GM10266 (cell line): Measurements from ENCODE around the gene TF.
A peak's percentile ranks its signal among the peaks of the same experiment; 100 is the strongest.

Experiments
- DNase-seq: peaks from one replicate; pipeline ENCODE4 v3.0.0; 2012; ENCODE audit errors: extremely low spot score
- TF ChIP-seq, protein P1 (sequence below): IDR thresholded peaks from 2 replicates; pipeline ENCODE4 v1.5.1; 2012; ENCODE audit warnings: mild to moderate bottlenecking, low read depth; ENCODE audit not compliant: control insufficient read depth, insufficient read depth; ENCODE audit errors: missing control alignments

Gene TF

GRCh38 chr3:133825969-133826727 lies 80.0 kb downstream of the TF start:
- TF ChIP-seq, protein P1, sequence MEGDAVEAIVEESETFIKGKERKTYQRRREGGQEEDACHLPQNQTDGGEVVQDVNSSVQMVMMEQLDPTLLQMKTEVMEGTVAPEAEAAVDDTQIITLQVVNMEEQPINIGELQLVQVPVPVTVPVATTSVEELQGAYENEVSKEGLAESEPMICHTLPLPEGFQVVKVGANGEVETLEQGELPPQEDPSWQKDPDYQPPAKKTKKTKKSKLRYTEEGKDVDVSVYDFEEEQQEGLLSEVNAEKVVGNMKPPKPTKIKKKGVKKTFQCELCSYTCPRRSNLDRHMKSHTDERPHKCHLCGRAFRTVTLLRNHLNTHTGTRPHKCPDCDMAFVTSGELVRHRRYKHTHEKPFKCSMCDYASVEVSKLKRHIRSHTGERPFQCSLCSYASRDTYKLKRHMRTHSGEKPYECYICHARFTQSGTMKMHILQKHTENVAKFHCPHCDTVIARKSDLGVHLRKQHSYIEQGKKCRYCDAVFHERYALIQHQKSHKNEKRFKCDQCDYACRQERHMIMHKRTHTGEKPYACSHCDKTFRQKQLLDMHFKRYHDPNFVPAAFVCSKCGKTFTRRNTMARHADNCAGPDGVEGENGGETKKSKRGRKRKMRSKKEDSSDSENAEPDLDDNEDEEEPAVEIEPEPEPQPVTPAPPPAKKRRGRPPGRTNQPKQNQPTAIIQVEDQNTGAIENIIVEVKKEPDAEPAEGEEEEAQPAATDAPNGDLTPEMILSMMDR = no peak
- no peak for DNase-seq

DNA sequence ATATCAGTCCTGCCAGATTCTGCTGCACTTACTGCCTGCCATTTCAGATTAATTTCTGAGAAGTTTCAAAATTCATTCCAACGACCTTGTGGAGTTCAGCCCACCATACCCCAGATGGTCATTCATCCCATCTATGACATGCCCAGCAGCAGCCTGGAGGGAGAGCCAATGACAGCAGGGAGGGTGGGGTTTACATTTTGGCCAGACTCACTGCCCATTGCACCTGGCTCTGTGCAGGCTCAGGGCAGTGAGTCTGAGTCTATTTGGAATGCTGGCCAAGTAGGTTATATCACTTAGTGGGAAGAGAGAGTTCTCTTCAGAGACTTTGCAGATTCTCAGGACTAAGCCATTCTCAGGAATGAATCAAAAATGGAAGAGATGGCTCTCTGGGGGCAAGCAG lies 80.9 kb downstream of the TF start:
- TF ChIP-seq, protein P1 = no peak

GRCh38 chr3:133827684-133828083 lies 81.5 kb downstream of the TF start:
- TF ChIP-seq, protein P1 = no peak
- DNase-seq = no peak

More for the DNA sequence above, 80.9 kb downstream of the TF start:
- no peak for DNase-seq

DNA sequence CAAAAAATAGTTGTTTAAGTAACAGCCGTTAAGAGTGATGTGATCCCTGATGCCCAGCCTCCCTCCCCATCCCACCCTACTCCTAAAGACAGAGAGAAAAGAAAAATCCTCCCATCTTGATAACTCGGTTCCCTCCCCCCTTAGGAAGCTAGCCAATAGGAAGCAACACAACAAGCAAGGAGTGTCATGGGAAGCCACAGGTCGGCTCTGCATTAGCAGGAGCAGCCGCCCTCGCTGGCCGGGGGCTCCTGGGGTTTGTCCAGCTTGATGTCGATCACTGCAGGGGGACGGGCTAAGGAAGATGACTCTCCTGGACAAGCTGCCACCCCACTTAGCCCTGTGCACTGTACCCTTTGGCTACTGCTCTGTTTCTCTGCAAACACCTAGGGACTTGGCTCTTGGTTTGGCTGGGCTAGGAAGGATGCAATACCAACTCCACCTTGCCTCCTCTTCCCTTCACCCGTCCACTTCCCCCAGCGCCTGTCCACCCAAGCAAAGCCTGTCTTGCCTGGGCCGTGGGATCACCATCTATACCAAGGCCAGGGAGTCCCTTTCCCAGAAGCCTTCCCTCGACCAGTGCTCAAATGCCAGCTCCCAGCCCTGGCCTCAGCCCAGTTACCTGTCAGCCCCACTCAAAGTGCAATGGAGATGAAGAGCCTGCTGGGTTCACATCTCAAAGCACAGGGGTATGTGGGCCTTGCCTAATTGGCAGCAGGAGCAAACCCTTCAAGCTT lies 82.5 kb downstream of the TF start:
- DNase-seq = no peak
- TF ChIP-seq, protein P1 = no peak

DNA sequence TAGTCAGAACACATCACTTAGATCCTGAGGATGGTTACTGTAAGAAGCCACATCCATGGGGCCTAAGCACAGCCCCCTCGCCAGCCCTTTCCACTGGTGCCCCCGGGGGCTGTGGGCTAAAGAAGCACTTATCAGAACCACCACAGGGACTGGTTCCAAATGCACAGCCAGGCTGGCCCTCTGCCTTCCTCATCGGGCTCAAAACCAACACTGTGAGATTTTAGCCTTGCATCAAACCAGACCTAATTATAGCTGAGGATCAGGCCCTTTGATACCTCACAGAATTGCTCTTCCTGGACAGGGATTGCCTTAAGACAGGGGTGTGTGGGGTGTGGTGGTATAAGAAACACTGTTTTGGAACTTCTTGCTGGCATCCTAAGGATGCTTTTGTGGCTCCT lies 83.1 kb downstream of the TF start:
- no peak for DNase-seq
- TF ChIP-seq, protein P1 = no peak

DNA sequence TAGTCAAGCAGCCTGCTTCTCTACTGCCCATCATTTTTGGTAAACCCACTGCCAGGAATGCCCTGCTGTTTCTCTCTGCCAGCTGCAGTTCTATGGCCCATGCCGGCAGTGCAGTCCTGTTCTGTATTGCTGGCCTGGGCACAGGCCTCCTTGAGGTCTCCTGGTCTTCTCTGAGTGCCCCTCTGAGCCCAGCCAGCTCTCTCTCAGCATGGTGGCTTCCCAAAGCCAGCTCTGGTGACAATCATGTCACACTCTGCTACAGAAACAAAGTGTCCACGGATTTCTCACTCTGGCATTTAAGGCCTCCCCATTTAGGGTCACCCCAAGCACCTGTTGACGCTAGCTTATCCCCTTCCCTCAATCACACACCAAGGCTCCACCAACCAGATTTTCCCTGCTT lies 83.9 kb downstream of the TF start:
- TF ChIP-seq, protein P1 = no peak
- no peak for DNase-seq

GRCh38 chr3:133831966-133832801 lies 86.0 kb downstream of the TF start:
- TF ChIP-seq, protein P1 = peak; percentile 31
- DNase-seq = no peak
